Endothelial cell of coronary artery (primary cell): ENCODE measurements around the gene UNC13D. TPM values are rescaled to one million over a fixed set of nuclear protein-coding genes. Genes with fewer than 3 reads are reported as not detected.

Experiments
- total RNA-seq: library from RNA; depleted of rRNA; stranded (reverse); fragments of >200 nt; gene quantifications from 2 replicates; pipeline ENCODE4 v1.2.3, GENCODE V29; 2014

Gene UNC13D
- 3.4 TPM in 2 replicates for total RNA-seq

DNA sequence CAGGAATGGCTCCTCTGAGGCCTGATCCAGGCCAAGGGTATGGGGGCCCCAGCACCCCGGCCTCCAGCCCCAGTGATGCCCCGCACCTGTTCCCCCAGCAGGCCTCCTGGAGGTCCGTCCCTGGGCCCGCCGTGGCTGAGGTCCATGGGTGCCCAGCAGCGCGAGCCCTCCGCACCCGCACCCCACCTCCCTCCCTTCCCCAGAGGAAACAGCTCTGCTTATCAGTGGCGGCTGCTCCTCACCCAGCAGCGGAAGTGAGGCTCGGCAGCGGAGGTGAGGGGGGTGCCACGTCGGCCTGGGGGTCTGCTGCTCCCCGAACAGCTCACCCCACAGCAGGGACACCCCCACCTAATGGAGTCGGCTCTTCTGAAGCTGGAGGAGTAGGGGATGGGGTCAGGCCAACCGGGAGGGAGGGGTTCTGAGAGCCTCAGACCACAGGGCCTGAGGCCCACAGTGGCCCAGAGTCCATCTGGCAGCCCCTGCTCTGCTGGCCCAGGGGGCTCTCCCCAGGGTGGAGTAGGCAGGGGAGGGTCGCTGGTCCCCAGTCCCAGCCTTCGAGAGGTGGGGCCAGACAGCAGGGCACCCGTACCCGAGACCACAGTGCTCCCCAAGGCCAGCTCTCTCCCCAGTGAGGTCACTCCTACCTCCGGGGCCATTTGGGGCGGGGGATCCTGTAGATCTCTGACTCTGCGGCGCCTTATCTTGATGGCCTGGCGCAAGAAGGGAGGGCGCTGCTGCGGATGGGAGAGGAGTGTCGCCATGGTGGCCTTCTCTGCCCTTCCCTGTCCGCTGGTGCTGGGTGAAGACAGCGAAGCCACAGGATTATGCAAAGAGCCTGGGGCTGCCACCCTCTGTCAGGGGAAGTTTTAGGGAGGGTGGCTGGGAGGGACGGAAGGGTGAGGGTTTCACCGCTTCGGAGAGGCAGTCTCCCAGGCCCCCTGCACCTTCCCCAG is at the start of gene UNC13D:
TSS of gene UNC13D (minus strand) at position 828 of the 953 bp plus-strand sequence. CDS start at position 761, 67 bp downstream.

GRCh38 chr17:75878174-75878998 is 34.2 kb upstream of the UNC13D start, which contains the start of gene TRIM47:
Gene TRIM47, minus strand, starts transcription at chr17:75878581. Its CDS starts 33 bp downstream, at chr17:75878548.

GRCh38 chr17:75855310-75856061 is 11.3 kb upstream of the UNC13D start, which contains the start of gene WBP2:
Gene WBP2, minus strand, starts transcription at chr17:75855335. Its CDS starts 38 bp downstream, at chr17:75855297.

GRCh38 chr17:75784473-75785015 is 59.7 kb downstream of the UNC13D start, which contains the start of gene UNK:
Gene UNK, plus strand, starts transcription at chr17:75784806. Its CDS starts 75 bp downstream, at chr17:75784881.

Other genes starting within 250 kb of the UNC13D start
- gene SMIM5, start 211.0 kb downstream of the UNC13D start, total RNA-seq = not detected in 2 replicates
- 12.5 and 20.2 TPM in 2 replicates for gene RECQL5, start 177.2 kb downstream of the UNC13D start, total RNA-seq
- gene SAP30BP, start 177.1 kb downstream of the UNC13D start, total RNA-seq = 68.8 and 81.1 TPM in 2 replicates
- gene ITGB4, start 122.9 kb downstream of the UNC13D start, total RNA-seq = 1.1 and 10.0 TPM in 2 replicates
- gene GALK1, start 79.2 kb downstream of the UNC13D start, total RNA-seq = 83.8 and 87.3 TPM in 2 replicates
- 9.3 and 14.5 TPM in 2 replicates for gene UNK, start 59.6 kb downstream of the UNC13D start, total RNA-seq
- 15.9 and 17.6 TPM in 2 replicates for gene WBP2, start 10.9 kb upstream of the UNC13D start, total RNA-seq
- gene TRIM47, start 34.2 kb upstream of the UNC13D start, total RNA-seq = 33.8 and 34.9 TPM in 2 replicates
- 20.1 and 22.3 TPM in 2 replicates for gene TRIM65, start 52.5 kb upstream of the UNC13D start, total RNA-seq
- 30.1 and 34.8 TPM in 2 replicates for gene MRPL38, start 60.5 kb upstream of the UNC13D start, total RNA-seq
- gene FBF1, start 96.6 kb upstream of the UNC13D start, total RNA-seq = 6.9 and 8.4 TPM in 2 replicates
- gene ACOX1, start 134.8 kb upstream of the UNC13D start, total RNA-seq = 58.5 and 67.3 TPM in 2 replicates
- gene TEN1, start 134.8 kb upstream of the UNC13D start, total RNA-seq = 12.0 and 22.2 TPM in 2 replicates
- gene CDK3, start 156.5 kb upstream of the UNC13D start, total RNA-seq = 0.45 and 2.0 TPM in 2 replicates
- not detected in 2 replicates for gene EVPL, start 182.9 kb upstream of the UNC13D start, total RNA-seq
- gene SRP68, start 228.1 kb upstream of the UNC13D start, total RNA-seq = 31.9 and 36.6 TPM in 2 replicates
- gene GALR2, start 230.4 kb upstream of the UNC13D start, total RNA-seq = not detected in 2 replicates
- not detected in 2 replicates for gene ZACN, start 234.8 kb upstream of the UNC13D start, total RNA-seq